KMS-11 (cell line): Measurements from ENCODE around the gene ARHGAP21.

Source experiments
- H2AFZ ChIP-seq: fragments of 200-600 bp; sonication (generic); 2 replicates; pipeline ENCODE4 v1.6.1; 2016; ENCODE audit warnings: antibody characterized with exemption, mixed run types, low read depth
- H3K27ac ChIP-seq: fragments of 200-600 bp; sonication (generic); 2 replicates; pipeline ENCODE4 v1.6.1; 2016; ENCODE audit warnings: mild to moderate bottlenecking, mixed run types
- H3K27me3 ChIP-seq: fragments of 200-600 bp; sonication (generic); 2 replicates; pipeline ENCODE4 v1.6.1; 2017; ENCODE audit warnings: mild to moderate bottlenecking, low read depth, mixed run types, moderate library complexity; ENCODE audit not compliant: insufficient read depth
- H3K36me3 ChIP-seq: fragments of 200-600 bp; sonication (generic); 2 replicates; pipeline ENCODE4 v1.6.1; 2017; ENCODE audit warnings: mild to moderate bottlenecking, mixed run types; ENCODE audit not compliant: insufficient read depth
- H3K4me1 ChIP-seq: fragments of 200-600 bp; sonication (generic); 2 replicates; pipeline ENCODE4 v1.6.1; 2016; ENCODE audit warnings: mild to moderate bottlenecking, low read depth, mixed run types; ENCODE audit not compliant: poor library complexity, severe bottlenecking
- H3K4me2 ChIP-seq: fragments of 200-600 bp; sonication (generic); 2 replicates; pipeline ENCODE4 v1.7.0; 2016; ENCODE audit warnings: mild to moderate bottlenecking, mixed run types
- H3K4me3 ChIP-seq: fragments of 200-600 bp; sonication (generic); IDR thresholded peaks from 2 replicates; pipeline ENCODE4 v1.6.1; 2017; ENCODE audit warnings: low read depth, low read length, mixed read lengths; ENCODE audit not compliant: insufficient read depth
- H3K79me2 ChIP-seq: fragments of 200-600 bp; sonication (generic); 2 replicates; pipeline ENCODE4 v1.6.1; 2016; ENCODE audit warnings: low read depth, mixed run types; ENCODE audit not compliant: insufficient read depth
- H3K9ac ChIP-seq: fragments of 200-600 bp; sonication (generic); 2 replicates; pipeline ENCODE4 v1.6.1; 2016; ENCODE audit warnings: mild to moderate bottlenecking, mixed run types
- H4K20me1 ChIP-seq: fragments of 200-600 bp; sonication (generic); 2 replicates; pipeline ENCODE4 v1.6.1; 2016; ENCODE audit warnings: mild to moderate bottlenecking, mixed run types; ENCODE audit not compliant: insufficient read depth
- TF ChIP-seq, protein P1 (sequence below): fragments of 200-600 bp; sonication (generic); conservative IDR thresholded peaks from 2 replicates; pipeline ENCODE4 v1.6.1; 2017; ENCODE audit warnings: low read depth, mild to moderate bottlenecking, antibody characterized with exemption, low read length, moderate library complexity, mixed read lengths

ARHGAP21 gene

DNA sequence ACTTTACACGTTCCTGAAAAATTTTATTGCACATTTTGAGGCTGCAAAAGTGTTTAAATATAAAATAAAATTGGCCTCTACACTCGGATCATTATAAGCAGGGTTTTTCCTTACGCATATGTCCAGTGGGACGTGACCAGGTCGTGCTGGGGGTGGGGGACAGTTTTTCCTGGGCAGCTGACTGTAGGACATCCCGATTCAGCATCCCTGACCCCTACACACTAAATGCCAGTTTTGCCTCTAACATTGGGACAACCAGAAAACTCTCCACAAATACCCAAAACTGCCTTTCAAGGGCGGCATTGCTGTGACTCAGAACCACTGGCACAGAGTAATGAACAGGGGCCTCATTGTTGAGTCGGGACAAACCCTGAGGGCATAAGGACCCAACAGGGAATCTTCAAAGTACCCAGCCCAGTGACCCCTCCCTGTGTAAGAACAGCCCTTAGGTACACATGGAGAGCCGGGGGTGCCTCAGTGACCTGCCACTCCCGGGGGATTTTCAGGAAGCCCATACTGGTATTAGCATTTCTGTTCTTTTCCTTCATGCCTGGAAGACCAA, 170.6 kb downstream of the ARHGAP21 start:
- Histone ChIP-seq H3K9ac (no peak overlapping the region), H3K36me3 (no peaks in the 10 kb centered on the region), H3K4me3 (no peak overlapping the region), H3K27me3 (no peaks in the 10 kb centered on the region), H3K27ac (no peak overlapping the region), H4K20me1 (no peaks in the 10 kb centered on the region), H2AFZ (no peak overlapping the region), H3K79me2 (no peaks in the 10 kb centered on the region), H3K4me2 (no peak overlapping the region), H3K4me1 (no peaks in the 10 kb centered on the region)
- TF ChIP-seq, protein P1, sequence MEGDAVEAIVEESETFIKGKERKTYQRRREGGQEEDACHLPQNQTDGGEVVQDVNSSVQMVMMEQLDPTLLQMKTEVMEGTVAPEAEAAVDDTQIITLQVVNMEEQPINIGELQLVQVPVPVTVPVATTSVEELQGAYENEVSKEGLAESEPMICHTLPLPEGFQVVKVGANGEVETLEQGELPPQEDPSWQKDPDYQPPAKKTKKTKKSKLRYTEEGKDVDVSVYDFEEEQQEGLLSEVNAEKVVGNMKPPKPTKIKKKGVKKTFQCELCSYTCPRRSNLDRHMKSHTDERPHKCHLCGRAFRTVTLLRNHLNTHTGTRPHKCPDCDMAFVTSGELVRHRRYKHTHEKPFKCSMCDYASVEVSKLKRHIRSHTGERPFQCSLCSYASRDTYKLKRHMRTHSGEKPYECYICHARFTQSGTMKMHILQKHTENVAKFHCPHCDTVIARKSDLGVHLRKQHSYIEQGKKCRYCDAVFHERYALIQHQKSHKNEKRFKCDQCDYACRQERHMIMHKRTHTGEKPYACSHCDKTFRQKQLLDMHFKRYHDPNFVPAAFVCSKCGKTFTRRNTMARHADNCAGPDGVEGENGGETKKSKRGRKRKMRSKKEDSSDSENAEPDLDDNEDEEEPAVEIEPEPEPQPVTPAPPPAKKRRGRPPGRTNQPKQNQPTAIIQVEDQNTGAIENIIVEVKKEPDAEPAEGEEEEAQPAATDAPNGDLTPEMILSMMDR: no peak

DNA sequence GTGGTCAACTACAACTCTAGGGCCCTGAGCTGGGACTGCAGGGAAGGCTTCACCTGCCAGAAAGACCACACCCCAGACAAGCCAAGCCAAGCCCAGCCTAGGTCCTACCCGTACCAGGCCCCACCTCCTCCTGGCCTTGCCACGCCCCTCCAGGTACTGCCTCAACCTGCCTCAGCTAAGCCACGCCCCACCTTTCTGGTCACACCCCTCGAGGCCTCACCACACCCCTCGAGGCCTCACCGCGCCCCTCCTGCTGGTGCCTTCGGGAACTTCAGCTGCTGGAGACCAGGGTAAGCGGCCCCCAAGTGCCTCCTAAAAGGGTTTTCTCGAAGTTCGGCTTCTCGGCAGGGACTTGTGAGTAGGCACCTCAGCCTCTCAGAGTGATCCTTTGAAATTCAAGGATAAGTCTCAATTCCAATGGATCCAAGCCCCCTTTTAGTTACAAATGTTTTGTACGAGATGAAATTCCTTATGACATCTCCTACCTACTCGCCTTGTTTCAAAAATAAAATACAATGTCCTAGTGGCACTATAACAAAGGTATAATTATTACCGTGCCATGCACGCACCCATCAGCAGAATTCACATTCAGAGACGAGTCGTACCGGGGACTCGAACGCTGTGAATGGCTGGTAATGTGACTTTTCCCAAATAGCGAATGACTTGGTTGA, 171.2 kb downstream of the ARHGAP21 start:
- TF ChIP-seq, protein P1: peak; percentile 31

DNA sequence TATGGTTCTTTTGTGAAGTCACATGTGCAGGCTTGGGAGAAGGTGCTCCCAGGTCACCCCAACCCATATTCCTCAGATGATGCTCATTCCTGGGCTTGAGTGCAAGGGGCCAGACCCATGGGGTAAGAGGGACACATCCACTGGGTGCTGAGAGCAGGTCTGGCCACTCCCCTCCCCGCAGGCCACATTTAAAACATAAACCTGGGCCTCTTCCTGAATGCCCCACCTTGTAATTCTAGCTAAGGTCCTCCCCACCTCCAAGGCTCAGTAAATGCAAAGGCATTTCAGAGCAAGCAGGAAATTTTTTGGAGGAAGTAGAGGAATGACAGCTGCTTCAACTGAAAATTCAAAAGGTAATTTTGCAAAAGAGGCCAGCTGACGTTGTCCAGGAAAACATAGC, 172.5 kb downstream of the ARHGAP21 start:
- Histone ChIP-seq H3K27ac (no peak overlapping the region), H3K4me3 (no peak overlapping the region), H3K9ac (no peak overlapping the region), H3K27me3 (no peaks in the 10 kb centered on the region), H3K36me3 (no peaks in the 10 kb centered on the region), H3K4me1 (no peaks in the 10 kb centered on the region), H3K79me2 (no peaks in the 10 kb centered on the region), H2AFZ (no peak overlapping the region), H4K20me1 (no peaks in the 10 kb centered on the region), H3K4me2 (no peak overlapping the region)
- TF ChIP-seq, protein P1: no peak

More for the DNA sequence above, 171.2 kb downstream of the ARHGAP21 start:
- no peak overlapping the region for H3K9ac ChIP-seq
- H3K36me3 ChIP-seq: no peaks in the 10 kb centered on the region
- no peaks in the 10 kb centered on the region for H4K20me1 ChIP-seq
- no peak overlapping the region for H3K27ac ChIP-seq
- H3K4me1 ChIP-seq: no peaks in the 10 kb centered on the region
- no peak overlapping the region for H3K4me2 ChIP-seq
- no peaks in the 10 kb centered on the region for H3K79me2 ChIP-seq
- no peaks in the 10 kb centered on the region for H3K27me3 ChIP-seq
- H3K4me3 ChIP-seq: no peak overlapping the region
- no peak overlapping the region for H2AFZ ChIP-seq

DNA sequence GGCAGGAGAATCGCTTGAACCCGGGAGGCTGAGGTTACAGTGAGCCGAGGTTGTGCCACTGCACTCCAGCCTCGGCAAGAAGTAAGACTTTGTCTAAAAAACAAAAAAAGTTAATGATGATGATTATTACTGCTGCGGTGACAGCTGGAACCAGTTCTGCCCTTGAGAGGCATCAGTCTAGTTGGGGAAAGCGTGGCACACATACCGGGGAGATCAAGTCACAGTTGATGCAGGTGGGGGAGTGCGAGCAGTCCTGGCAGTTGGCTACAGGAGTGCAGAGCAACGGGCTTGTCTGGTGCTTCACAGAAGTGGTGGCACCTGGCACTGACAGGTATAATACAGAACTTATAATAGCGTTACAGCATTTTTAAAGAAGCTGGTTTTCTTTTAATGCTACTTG, 173.0 kb downstream of the ARHGAP21 start:
- no peaks in the 10 kb centered on the region for H3K79me2 ChIP-seq
- no peaks in the 10 kb centered on the region for H3K27me3 ChIP-seq
- no peak overlapping the region for H3K27ac ChIP-seq
- no peaks in the 10 kb centered on the region for H3K36me3 ChIP-seq
- H3K9ac ChIP-seq: no peak overlapping the region
- no peaks in the 10 kb centered on the region for H4K20me1 ChIP-seq
- no peak overlapping the region for H2AFZ ChIP-seq
- TF ChIP-seq, protein P1: no peak
- no peaks in the 10 kb centered on the region for H3K4me1 ChIP-seq
- no peak overlapping the region for H3K4me2 ChIP-seq
- H3K4me3 ChIP-seq: no peak overlapping the region
